Panc1 (cell line): Measurements from ENCODE around the gene MPRIP. TPM values are rescaled to one million over a fixed set of nuclear protein-coding genes. Genes with fewer than 3 reads are reported as not detected.
A peak's percentile ranks its signal among the peaks of the same experiment; 100 is the strongest.

Experiments used
- ATAC-seq: fragments of 200-7000 bp; cut with Tn5 transposase; 2 replicates; pipeline ENCODE4 v1.9.1; 2020; ENCODE audit warnings: mild to moderate bottlenecking, moderate library complexity
- BruUV-seq: library from RNA; stranded (reverse); fragments of 400-500 nt; replicated peaks from 2 replicates; lab custom pipeline; 2021; lab: Mats Ljungman, UMichigan
- CTCF ChIA-PET: fragments of 300-600 bp; sonication (Branson Sonifier 250); formaldehyde crosslinking; loops from one replicate; lab custom pipeline; 2022; ENCODE audit warnings: antibody characterized with exemption; lab: Charles Lee
- POLR2A ChIA-PET: fragments of 300-600 bp; sonication (Branson Sonifier 250); formaldehyde crosslinking; loops from one replicate; lab custom pipeline; 2022; ENCODE audit warnings: antibody characterized with exemption; lab: Charles Lee
- DNase-seq: peaks from one replicate; pipeline ENCODE4 v3.0.0-alpha.2; 2010; ENCODE audit warnings: low read depth, low spot score
- H3K27ac ChIP-seq: 2 replicates; pipeline ENCODE4 v1.5.1; 2011; ENCODE audit warnings: mild to moderate bottlenecking, low read length, inconsistent platforms
- H3K27me3 ChIP-seq: fragments of 200-500 bp; sonication (Bioruptor generic); 2 replicates; pipeline ENCODE4 v1.6.0; 2014; ENCODE audit warnings: low read length, inconsistent platforms; ENCODE audit not compliant: control insufficient read depth, insufficient read depth
- H3K36me3 ChIP-seq: fragments of 200-500 bp; sonication (Bioruptor generic); 2 replicates; pipeline ENCODE4 v1.5.1; 2014; ENCODE audit warnings: inconsistent platforms, mild to moderate bottlenecking, low read length, moderate library complexity; ENCODE audit not compliant: control insufficient read depth, insufficient read depth
- H3K4me1 ChIP-seq: 2 replicates; pipeline ENCODE4 v1.5.1; 2011; ENCODE audit warnings: inconsistent platforms, mild to moderate bottlenecking, low read length, moderate library complexity; ENCODE audit not compliant: control insufficient read depth, insufficient read depth
- H3K4me3 ChIP-seq, 2 experiments: 2 replicates each; pipeline ENCODE4 v1.5.1; 2011 to 2012; ENCODE audit warnings: low read depth in 2 of 2, low read length in 2 of 2, mild to moderate bottlenecking in 2 of 2, inconsistent platforms in 1 of 2, moderate library complexity in 1 of 2
- H3K9me3 ChIP-seq: fragments of 200-500 bp; sonication (Bioruptor generic); 2 replicates; pipeline ENCODE4 v1.5.1; 2014; ENCODE audit warnings: low read depth, mild to moderate bottlenecking, inconsistent platforms, low read length, moderate library complexity; ENCODE audit not compliant: control insufficient read depth, insufficient read depth
- CTCF ChIP-seq: fragments of 450-650 bp; IDR thresholded peaks from 2 replicates; pipeline ENCODE4 v1.5.1; 2017; ENCODE audit warnings: mild to moderate bottlenecking
- POLR2AphosphoS5 ChIP-seq: IDR thresholded peaks from 2 replicates; pipeline ENCODE4 v1.6.1; 2012; ENCODE audit warnings: mild to moderate bottlenecking, low read depth, low read length, moderate library complexity
- SIN3A ChIP-seq: IDR thresholded peaks from 2 replicates; pipeline ENCODE4 v1.6.1; 2012; ENCODE audit warnings: low read depth, mild to moderate bottlenecking, low read length, moderate library complexity, borderline replicate concordance; ENCODE audit not compliant: insufficient read depth
- TCF7L2 ChIP-seq: IDR thresholded peaks from 2 replicates; pipeline ENCODE4 v1.6.1; 2011; ENCODE audit warnings: mild to moderate bottlenecking, low read depth, low read length, inconsistent platforms
- in situ Hi-C: cut with HindIII; loops from 2 replicates; pipeline ENCODE4 v1.10.0; 2016; ENCODE audit warnings: low sequenced_read_pairs, low pct_unique_long_range_greater_than_20kb
- intact Hi-C: fragments of 100-400 bp; cut with micrococcal nuclease; formaldehyde crosslinking; loops from one replicate; pipeline ENCODE4 v1.10.0; 2022; ENCODE audit not compliant: unreplicated experiment
- total RNA-seq: library from RNA; stranded (reverse); gene quantifications from one replicate; pipeline ENCODE4 v1.2.1, GENCODE V29; 2021; ENCODE audit not compliant: unreplicated experiment
- TF ChIP-seq, protein P1 (sequence below), 2 experiments: IDR thresholded peaks; 2 replicates each; pipeline ENCODE4 v1.6.1; 2011 to 2012; ENCODE audit warnings: low read depth in 2 of 2, control low read depth in 1 of 2, low read length in 1 of 2, mild to moderate bottlenecking in 1 of 2, moderate library complexity in 1 of 2; ENCODE audit not compliant: insufficient read depth in 1 of 2

The MPRIP gene
- total RNA-seq, 1 experiment from 2014 or later, result 155 TPM

DNA sequence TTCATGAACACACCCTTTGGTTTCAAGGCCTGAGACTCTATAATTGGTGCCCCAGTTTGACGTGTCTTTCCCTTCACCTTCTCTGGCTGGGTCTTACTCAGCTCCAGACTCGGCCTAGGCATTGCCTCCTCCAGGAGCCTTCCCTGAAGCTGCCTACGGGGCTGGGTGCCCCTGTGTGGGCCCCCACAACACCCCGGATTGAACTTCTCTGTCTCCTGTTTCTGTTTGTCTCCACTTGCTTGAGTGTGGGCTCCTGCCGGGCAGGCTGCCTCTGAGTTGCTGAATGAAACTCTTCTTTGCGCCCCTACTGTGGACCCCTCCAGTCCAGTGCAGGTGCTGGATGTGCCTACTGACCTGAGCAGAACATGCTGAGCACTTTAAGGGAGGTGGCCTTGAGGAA, 2.3 kb upstream of the MPRIP start:
- H3K9me3 ChIP-seq, result no peaks in the 10 kb centered on the region
- H3K4me3 ChIP-seq, result no peak overlapping the region
- ATAC-seq (no peak), DNase-seq (no peak)
- POLR2A ChIA-PET, result no interaction called here
- no peaks in the 10 kb centered on the region; the same call in 1 of the 2 replicates for H3K36me3 ChIP-seq
- peaks cover 16% of the 10 kb centered on the region for H3K4me1 ChIP-seq
- no peaks in the 10 kb centered on the region for H3K27me3 ChIP-seq
- intact Hi-C loops (no loop called here), in situ Hi-C loops (no loop called here)
- TF ChIP-seq SIN3A (no peak), TCF7L2 (no peak), POLR2AphosphoS5 (no peak), CTCF (no peak)
- TF ChIP-seq, protein P1, sequence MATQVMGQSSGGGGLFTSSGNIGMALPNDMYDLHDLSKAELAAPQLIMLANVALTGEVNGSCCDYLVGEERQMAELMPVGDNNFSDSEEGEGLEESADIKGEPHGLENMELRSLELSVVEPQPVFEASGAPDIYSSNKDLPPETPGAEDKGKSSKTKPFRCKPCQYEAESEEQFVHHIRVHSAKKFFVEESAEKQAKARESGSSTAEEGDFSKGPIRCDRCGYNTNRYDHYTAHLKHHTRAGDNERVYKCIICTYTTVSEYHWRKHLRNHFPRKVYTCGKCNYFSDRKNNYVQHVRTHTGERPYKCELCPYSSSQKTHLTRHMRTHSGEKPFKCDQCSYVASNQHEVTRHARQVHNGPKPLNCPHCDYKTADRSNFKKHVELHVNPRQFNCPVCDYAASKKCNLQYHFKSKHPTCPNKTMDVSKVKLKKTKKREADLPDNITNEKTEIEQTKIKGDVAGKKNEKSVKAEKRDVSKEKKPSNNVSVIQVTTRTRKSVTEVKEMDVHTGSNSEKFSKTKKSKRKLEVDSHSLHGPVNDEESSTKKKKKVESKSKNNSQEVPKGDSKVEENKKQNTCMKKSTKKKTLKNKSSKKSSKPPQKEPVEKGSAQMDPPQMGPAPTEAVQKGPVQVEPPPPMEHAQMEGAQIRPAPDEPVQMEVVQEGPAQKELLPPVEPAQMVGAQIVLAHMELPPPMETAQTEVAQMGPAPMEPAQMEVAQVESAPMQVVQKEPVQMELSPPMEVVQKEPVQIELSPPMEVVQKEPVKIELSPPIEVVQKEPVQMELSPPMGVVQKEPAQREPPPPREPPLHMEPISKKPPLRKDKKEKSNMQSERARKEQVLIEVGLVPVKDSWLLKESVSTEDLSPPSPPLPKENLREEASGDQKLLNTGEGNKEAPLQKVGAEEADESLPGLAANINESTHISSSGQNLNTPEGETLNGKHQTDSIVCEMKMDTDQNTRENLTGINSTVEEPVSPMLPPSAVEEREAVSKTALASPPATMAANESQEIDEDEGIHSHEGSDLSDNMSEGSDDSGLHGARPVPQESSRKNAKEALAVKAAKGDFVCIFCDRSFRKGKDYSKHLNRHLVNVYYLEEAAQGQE (IDR thresholded peaks at IDR 0.05; ENCODE audit: insufficient read depth in 1 of 2, low read depth in 2 of 2, low read length in 1 of 2), result no peak
- CTCF ChIA-PET, result no interaction called here
- no peak overlapping the region; the same call in 1 of the 2 replicates for H3K27ac ChIP-seq
- no TSS peak for BruUV-seq

DNA sequence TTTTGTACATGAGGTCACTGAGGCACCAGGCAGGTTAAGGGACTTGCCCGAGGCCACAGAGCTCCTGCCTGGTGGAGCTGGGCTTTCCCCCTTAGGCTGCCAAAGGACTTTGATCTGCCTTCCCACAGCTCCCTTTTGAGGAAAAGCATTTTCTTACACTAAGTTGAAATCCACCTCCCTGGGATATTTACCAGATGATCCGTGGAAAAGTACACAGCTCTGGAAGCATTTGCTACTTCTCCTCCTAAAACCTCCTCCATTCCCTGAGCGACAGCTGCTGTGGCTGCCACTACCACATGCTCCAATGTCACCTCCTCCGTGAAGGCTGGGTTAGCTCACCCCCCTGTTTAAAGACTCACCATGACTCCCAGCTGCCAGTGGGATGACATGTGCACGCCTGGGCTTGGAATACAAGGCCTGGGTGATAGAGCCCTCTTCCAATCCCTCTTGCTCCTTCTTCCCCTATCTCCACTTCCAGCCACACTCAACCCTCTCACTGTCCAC, 1.2 kb upstream of the MPRIP start:
- peaks cover 23% of the 10 kb centered on the region for H3K4me1 ChIP-seq
- H3K9me3 ChIP-seq, result no peaks in the 10 kb centered on the region
- in situ Hi-C loops (no loop called here), intact Hi-C loops (no loop called here)
- H3K27ac ChIP-seq, result peak overlapping the region; percentile 78
- TF ChIP-seq TCF7L2 (no peak), CTCF (no peak), SIN3A (no peak), POLR2AphosphoS5 (no peak)
- TF ChIP-seq, protein P1 (IDR thresholded peaks at IDR 0.05; ENCODE audit: insufficient read depth in 1 of 2, low read depth in 2 of 2, low read length in 1 of 2), result no peak
- H3K36me3 ChIP-seq, result no peaks in the 10 kb centered on the region; the same call in 1 of the 2 replicates
- H3K4me3 ChIP-seq, result peak overlapping the region; percentile 47 to 73; a peak in 3 of 4 replicates
- BruUV-seq, result no TSS peak
- DNase-seq, result no peak
- no peaks in the 10 kb centered on the region for H3K27me3 ChIP-seq
- ChIA-PET CTCF (no interaction called here), POLR2A (no interaction called here)
- ATAC-seq, result no peak; the same call in 1 of the 2 replicates
